KBM-7 (cell line): ENCODE measurements around the gene CCDC88C.

ENCODE experiments used
- DNase-seq: peaks from one replicate; pipeline ENCODE4 v3.0.0-alpha.2; 2015
- in situ Hi-C: fragments of 300-500 bp; cut with MboI; formaldehyde crosslinking; loops from 2 replicates; pipeline ENCODE4 v1.14.3; 2020; ENCODE audit warnings: low sequenced_read_pairs, low pct_unique_long_range_greater_than_20kb, mixed read lengths

CCDC88C gene

DNA sequence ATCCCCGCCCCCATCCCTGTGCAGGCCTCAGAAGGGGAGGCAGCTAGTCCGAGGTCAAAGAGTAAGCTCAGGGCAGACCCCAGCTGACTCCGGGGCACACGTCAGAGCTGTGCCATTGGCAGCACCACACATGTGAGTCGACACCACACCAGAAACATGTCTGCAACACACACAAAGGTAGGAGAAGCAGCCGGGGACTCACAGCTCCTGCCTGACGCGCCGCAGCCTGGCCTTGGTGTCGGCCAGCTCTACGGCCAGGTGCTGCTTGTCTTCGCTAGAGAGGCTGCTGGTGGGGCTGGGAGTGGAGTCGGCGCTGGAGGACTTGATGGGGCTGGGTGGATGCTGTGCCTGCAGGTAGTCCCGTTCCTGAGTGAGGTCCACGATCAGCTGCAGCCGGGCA is 78.5 kb downstream of the CCDC88C start:
- in situ Hi-C loops, result no loop called here
- no peak for DNase-seq

- DNase-seq, result no peak
- in situ Hi-C loops, result no loop called here
Observed at GRCh38 chr14:91338379-91338778, 79.2 kb downstream of the CCDC88C start.

DNA sequence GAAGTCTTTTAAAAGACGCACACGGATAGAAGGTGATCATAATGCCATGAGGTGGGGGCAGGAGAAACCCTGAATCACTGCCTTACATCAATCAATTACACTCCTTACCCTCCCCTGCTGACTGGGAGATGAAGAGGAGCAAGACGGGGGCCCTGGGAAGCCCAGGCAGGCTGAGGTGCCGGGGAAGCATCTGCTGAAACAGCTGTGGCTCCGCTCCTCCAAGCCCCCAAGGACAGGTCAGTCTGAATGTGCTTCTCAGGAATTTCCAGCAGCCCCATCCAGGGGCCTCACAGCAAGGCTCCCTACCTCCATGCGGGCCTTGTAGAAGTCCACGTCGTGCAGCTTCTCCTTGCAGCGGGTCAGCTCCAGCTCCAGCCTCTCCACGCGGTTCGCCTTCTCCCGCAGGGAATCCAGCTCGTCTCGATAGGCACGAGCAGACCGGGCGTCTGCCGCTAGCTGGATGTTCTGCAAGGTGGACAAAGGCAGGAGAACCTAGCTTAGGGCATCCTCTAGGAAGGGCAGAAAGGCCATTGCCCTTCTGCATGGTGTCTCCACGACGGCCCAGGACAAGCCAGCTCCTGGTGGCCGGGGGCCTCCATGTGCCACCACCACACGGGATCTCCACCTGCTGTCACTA is 79.8 kb downstream of the CCDC88C start:
- DNase-seq, result no peak
- in situ Hi-C loops, result no loop called here

- in situ Hi-C loops, result no loop called here
- no peak for DNase-seq
Observed at GRCh38 chr14:91336093-91336450, 81.5 kb downstream of the CCDC88C start.

GRCh38 chr14:91335191-91336092 is 82.2 kb downstream of the CCDC88C start:
- in situ Hi-C loops, result no loop called here
- no peak for DNase-seq

GRCh38 chr14:91333650-91334039 is 84.0 kb downstream of the CCDC88C start:
- in situ Hi-C loops, result no loop called here
- no peak for DNase-seq

DNA sequence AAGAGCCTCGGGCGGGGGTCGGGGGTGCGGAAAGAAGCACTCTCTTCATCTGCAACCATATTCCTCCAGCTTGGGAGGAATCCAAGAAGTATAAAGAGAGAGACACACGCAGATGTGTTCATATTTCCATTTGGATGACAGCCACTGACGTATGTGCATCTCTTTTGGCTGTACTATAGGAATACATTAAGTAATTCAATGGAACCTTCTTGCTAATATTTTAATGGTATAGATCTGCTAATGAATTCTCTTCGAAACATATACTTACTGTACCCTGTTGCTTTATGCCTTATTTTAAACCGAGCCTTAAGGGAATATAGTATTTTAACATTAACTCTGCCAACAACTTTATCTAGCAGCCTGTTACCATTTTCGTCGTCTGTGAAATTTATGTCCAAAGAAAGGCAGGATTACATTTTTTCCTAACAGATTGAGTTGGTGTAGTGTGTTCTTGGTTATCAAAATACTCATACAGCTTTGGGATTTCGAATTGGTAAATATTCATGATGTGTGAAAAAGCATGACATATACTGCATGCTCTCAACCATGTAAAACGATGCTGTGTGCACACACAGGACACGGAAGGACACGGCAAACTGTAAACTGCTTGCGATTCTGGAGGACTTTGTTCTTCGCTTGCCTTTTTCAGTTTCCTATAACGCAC is 84.5 kb downstream of the CCDC88C start:
- in situ Hi-C loops, result no loop called here
- DNase-seq, result no peak

GRCh38 chr14:91332171-91332985 is 85.2 kb downstream of the CCDC88C start:
- peak; percentile 75 for DNase-seq

DNA sequence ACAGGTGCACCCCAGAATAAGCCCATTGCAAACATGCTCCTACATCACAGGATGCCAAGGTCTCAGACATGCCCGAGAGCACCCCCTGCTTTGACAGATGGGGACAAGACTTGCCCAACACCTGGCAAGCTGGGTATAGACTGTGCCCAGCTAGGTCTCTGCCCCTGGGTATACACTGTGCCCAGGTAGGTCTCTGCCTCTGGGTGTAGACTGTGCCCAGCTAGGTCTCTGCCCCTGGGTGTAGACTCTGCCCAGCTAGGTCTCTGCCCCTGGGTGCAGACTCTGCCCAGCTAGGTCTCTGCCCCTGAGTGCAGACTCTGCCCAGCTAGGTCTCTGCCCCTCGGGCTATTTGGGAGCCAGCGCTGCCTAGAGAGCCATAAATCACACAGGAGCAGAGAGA is 85.9 kb downstream of the CCDC88C start:
- no peak for DNase-seq
- in situ Hi-C loops, result no loop called here

More at GRCh38 chr14:91332171-91332985, 85.2 kb downstream of the CCDC88C start:
- in situ Hi-C loops, result no loop called here

- peak; percentile 25 for DNase-seq
- in situ Hi-C loops, result no loop called here
Observed at GRCh38 chr14:91330856-91331255, 86.8 kb downstream of the CCDC88C start.

- in situ Hi-C loops, result no loop called here
- no peak for DNase-seq
Observed at GRCh38 chr14:91330096-91330696, 87.4 kb downstream of the CCDC88C start.

DNA sequence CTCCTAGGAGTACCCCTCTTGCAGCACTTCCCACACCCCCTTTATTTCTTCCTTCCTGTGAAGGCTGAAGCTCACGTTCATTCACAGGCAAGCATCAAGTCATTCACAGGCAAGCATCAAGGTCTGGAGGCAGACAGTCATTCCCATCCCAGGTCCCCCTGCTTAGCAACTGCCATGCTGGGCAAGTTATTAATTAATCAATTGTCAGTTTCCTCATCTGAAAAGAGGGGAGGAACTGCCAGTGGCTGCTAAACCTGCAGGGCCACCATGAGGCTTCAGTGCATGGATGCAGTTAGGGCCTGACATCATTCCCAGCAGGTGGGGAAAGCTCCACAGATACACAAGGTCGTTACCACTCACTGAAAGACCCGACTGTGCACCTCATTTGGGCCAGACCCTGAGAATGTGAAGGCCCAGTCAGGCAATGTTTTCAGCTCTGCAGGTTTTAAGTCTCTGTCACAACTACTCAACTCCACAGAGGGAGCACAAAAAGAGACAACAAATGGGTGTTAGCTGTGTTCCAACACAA is 88.1 kb downstream of the CCDC88C start:
- in situ Hi-C loops, result no loop called here
- DNase-seq, result no peak

DNA sequence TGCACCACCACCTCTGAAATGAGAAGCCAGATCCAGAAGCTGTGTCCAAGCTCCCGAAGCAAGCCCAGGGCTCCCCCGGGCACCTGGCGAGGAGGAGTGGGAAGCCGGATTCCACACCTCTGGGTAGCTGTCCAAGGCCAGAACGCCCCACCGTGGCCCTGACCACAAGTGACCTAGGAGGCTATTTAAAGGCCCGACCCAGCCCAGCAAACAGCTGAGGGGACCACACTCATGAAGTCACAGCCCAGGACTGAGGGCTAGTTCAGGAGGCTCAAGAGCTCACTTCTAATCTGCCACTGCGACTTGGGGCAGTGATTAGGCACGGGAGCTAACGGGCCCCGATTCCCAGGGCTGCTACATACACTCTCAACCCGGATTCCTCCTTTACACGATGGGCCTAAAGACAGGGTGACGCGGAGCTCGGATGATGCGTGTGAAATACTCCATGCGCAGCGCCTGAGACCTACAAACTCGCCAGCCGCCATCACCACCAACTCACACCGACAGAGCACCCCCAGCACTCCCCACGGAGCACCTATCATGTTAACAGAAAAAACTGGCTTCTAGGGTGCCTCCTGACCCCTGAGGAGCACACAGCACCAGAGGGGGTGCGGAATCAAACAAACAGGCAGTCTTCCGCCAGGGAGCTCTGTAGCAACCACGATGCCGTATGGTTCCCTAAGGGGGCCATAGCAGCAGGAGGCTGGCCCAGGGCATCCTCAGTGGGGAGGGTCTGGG is 89.1 kb downstream of the CCDC88C start:
- no peak for DNase-seq
- in situ Hi-C loops, result no loop called here

DNA sequence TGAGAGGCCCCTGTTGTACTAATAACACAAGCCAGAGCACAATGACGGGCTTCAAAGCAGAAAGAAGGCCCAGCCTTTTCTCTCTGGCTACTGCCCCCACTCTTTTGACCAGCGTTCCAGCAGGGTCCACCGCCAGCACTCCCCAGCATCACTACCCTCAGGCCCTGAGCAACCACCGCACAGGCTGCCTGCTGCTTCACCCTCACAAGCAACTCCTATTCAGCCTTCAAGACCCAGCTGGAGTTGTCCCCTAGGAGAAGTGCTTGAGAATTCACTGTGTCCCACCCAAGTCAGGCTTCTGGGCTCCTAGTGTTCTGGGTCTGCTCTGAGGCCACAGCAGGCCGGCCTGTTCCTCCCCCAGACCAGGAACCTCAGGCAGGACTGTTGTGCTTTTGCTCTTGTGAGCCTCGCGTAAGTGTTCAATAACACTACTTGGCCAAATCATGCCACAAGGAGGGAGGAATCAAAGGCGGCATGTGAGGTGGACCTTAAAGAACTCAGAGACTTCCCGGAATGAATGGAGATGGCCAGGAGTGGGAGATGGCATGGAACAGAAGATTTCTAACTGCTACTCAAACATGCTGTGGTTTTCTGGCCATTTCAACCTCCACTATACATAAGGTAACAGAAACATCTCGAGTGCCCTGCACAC is 89.8 kb downstream of the CCDC88C start:
- no peak for DNase-seq
- in situ Hi-C loops, result no loop called here

DNA sequence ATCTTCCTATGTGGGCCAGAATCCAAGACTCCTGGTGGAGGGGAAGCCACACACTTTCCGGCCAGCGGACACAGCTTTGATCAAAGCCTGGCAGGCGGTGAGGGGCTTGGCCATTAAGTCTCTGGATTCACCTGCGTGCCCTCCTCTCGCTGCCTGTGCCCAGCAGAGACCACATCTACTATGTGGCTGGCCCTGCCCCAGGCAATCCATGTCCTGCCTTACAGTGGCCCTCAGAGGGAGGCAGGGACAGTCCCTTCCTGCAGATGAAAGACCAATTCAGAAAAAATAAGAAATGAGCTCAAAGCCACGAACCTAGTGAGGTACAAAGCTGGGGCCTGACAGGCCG is 90.4 kb downstream of the CCDC88C start:
- in situ Hi-C loops, result no loop called here
- DNase-seq, result no peak

DNA sequence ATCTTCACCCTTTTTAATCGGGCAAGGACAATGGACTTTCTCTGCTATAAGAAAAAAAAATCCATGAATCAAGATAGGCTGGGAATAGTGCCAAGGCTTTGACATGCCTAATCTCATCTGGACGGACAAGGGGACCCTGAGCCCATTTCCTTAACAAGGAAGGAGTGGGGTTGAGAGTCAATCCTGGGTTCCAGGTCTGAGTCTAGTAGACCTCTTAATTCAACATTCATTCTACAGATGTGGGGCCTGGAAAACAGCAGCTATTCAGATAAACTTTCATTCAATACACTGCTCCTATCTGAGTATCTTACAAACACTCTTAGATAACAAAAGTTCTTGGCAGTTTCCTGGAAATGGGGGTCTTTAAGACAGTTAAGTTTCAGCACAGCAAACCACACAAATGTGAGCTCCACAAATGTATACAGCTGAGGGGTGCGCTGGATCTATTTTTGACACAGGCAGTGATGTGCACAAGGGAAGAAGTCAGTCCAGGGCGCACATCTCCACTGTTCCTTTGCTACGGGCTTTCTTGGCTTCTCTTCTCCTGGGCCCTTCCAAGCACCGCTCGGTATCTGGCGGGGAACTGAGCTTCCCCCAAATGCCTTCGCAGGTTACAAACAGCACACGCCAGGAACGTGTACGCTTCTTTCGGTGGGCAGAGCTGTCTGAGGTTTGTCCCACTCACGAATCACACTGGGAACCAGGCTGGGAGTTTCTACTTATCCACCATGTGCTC is 90.9 kb downstream of the CCDC88C start:
- DNase-seq, result no peak

More for the DNA sequence above, 90.9 kb downstream of the CCDC88C start:
- in situ Hi-C loops, result no loop called here
